Measurements from ENCODE around the gene ARID1B. TPM values are rescaled to one million over a fixed set of nuclear protein-coding genes. Genes with fewer than 3 reads are reported as not detected.

The ARID1B gene
- total and polyA plus RNA-seq, 2 of the 4 experiments (the other 2 are of a cell fraction), result 14.5 to 20.1 TPM

DNA sequence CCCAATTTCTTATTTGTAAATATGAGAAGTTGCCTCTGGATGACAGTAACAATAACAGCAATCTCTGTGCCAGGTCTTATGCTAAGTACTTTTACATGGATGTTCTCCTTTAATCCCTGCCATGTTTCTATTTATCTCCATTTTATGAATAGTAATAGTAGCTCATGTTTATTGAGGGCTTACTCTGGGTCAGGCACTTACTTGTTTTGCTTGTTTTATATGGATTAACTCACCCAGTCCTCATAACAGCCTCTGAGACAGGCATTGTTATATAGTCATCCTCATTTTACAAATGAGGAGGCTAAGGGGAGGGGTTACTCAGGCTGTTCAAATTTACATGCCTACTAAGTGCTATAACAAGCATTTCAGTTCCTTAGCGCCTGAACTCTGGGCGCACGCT, 64.3 kb downstream of the ARID1B start:
- peaks cover 30% of the 10 kb centered on the region for H3K9me1 ChIP-seq (ENCODE audit: insufficient read depth, low read length)

More for the DNA sequence above, 64.3 kb downstream of the ARID1B start:
- H3K23ac ChIP-seq (ENCODE audit: low read depth, low read length), result no peak overlapping the region
- H2BK5ac ChIP-seq (ENCODE audit: low read depth, low read length, poor library complexity, severe bottlenecking), result no peak overlapping the region
- BruUV-seq (replicated peaks), result no TSS peak
- H3K4me2 ChIP-seq (ENCODE audit: low read depth, low read length), result no peak overlapping the region
- no peak overlapping the region for H2AK5ac ChIP-seq (ENCODE audit: low read depth, low read length)
- no peak overlapping the region for H2AK9ac ChIP-seq (replicated peaks; ENCODE audit: low read depth, low read length, poor library complexity)
- peaks cover 33 to 79% of the 10 kb centered on the region in 2 experiments for H3K79me1 ChIP-seq (ENCODE audit: low read depth in 1 of 2, low read length in 2 of 2)
- H4K5ac ChIP-seq (ENCODE audit: low read depth, low read length), result no peak overlapping the region
- no peaks in the 10 kb centered on the region for H3K36me3 ChIP-seq (ENCODE audit: control insufficient read depth, insufficient read depth, low read length)
- H3K56ac ChIP-seq (ENCODE audit: extremely low read depth, insufficient read depth, low read length), result no peak overlapping the region
- intact Hi-C loops (cut with micrococcal nuclease), result no loop called here
- peaks cover 19% of the 10 kb centered on the region for H3K4me1 ChIP-seq (ENCODE audit: control insufficient read depth, insufficient read depth, low read length)
- H4K8ac ChIP-seq (ENCODE audit: low read depth in 2 of 2, low read length in 2 of 2), result no peak overlapping the region
- no peak overlapping the region for H2BK15ac ChIP-seq (ENCODE audit: low read depth, low read length)
- H3K27ac ChIP-seq (ENCODE audit: insufficient read depth, low read length), result no peak overlapping the region
- peaks cover 60% of the 10 kb centered on the region for H4K20me1 ChIP-seq (ENCODE audit: insufficient read depth, low read length)
- ChIA-PET CTCF (no interaction called here), POLR2A (ENCODE audit: unreplicated experiment) (no interaction called here)
- in situ Hi-C loops (cut with MboI; ENCODE audit: low sequenced_read_pairs), result no loop called here
- no peaks in the 10 kb centered on the region for H3K27me3 ChIP-seq (ENCODE audit: control insufficient read depth, insufficient read depth, low read length)
- DNase-seq (no peak), ATAC-seq (ENCODE audit: low read depth) (no peak)
- H3K4me3 ChIP-seq (ENCODE audit: insufficient read depth, low read depth, low read length), result no peak overlapping the region
- no peak overlapping the region for H2AFZ ChIP-seq (replicated peaks; ENCODE audit: low read length, poor library complexity)
- H3K9ac ChIP-seq (ENCODE audit: low read depth, low read length), result no peak overlapping the region
- TF ChIP-seq, protein P1, sequence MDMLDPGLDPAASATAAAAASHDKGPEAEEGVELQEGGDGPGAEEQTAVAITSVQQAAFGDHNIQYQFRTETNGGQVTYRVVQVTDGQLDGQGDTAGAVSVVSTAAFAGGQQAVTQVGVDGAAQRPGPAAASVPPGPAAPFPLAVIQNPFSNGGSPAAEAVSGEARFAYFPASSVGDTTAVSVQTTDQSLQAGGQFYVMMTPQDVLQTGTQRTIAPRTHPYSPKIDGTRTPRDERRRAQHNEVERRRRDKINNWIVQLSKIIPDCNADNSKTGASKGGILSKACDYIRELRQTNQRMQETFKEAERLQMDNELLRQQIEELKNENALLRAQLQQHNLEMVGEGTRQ (IDR thresholded peaks at IDR 0.05; ENCODE audit: low read depth, low read length), result no peak
- TF ChIP-seq, protein P2, sequence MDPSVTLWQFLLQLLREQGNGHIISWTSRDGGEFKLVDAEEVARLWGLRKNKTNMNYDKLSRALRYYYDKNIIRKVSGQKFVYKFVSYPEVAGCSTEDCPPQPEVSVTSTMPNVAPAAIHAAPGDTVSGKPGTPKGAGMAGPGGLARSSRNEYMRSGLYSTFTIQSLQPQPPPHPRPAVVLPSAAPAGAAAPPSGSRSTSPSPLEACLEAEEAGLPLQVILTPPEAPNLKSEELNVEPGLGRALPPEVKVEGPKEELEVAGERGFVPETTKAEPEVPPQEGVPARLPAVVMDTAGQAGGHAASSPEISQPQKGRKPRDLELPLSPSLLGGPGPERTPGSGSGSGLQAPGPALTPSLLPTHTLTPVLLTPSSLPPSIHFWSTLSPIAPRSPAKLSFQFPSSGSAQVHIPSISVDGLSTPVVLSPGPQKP (IDR thresholded peaks at IDR 0.05; ENCODE audit: borderline replicate concordance, low read depth, low read length), result no peak
- no peak for TF ChIP-seq CEBPB (IDR thresholded peaks at IDR 0.05; ENCODE audit: low read depth, low read length)
- TF ChIP-seq NFE2L2 (IDR thresholded peaks at IDR 0.05; ENCODE audit: low read depth, low read length), result no peak
- no peak for TF ChIP-seq RFX5 (IDR thresholded peaks at IDR 0.05; ENCODE audit: low read depth, low read length)
- no peak for TF ChIP-seq RAD21 (IDR thresholded peaks at IDR 0.05; ENCODE audit: low read length)
- TF ChIP-seq CHD1 (IDR thresholded peaks at IDR 0.05; ENCODE audit: low read depth, low read length), result no peak
- H3K14ac ChIP-seq (replicated peaks; ENCODE audit: low read depth, low read length), result no peak overlapping the region
- H3K18ac ChIP-seq (ENCODE audit: low read depth, low read length), result no peak overlapping the region
- H2BK20ac ChIP-seq (ENCODE audit: low read depth, low read length), result no peak overlapping the region
- no peaks in the 10 kb centered on the region for H3K9me3 ChIP-seq (ENCODE audit: control insufficient read depth, insufficient read depth, low read length)
- H2BK120ac ChIP-seq (ENCODE audit: low read depth, low read length), result no peak overlapping the region
- no peak overlapping the region for H3K4ac ChIP-seq (ENCODE audit: low read depth, low read length)
- no peak overlapping the region for H4K91ac ChIP-seq (ENCODE audit: insufficient read depth, low read depth, low read length)
- no CpG with 5 or more reads among the region's 3 CpGs for WGBS, 2 experiments (ENCODE audit: extremely low coverage in 2 of 2, insufficient read length in 1 of 2)
- dilution Hi-C loops (cut with HindIII; ENCODE audit: low sequenced_read_pairs, unreplicated experiment), result no loop called here

Measured in IMR-90 (cell line).